Neural cell (in vitro differentiated cells): ENCODE results near the gene CUBN.

ENCODE experiments used
- POLR2AphosphoS5 ChIP-seq: IDR thresholded peaks from 2 replicates; pipeline ENCODE4 v1.6.1; 2012
- RAD21 ChIP-seq: fragments of 450-650 bp; conservative IDR thresholded peaks from 2 replicates; pipeline ENCODE4 v1.6.1; 2014; ENCODE audit warnings: antibody characterized with exemption, mild to moderate bottlenecking, moderate library complexity
- TF ChIP-seq, protein P1 (sequence below): fragments of 450-650 bp; IDR thresholded peaks from 2 replicates; pipeline ENCODE4 v1.5.1; 2014; ENCODE audit warnings: antibody characterized with exemption, mild to moderate bottlenecking, moderate library complexity; ENCODE audit not compliant: poor library complexity, severe bottlenecking

DNA sequence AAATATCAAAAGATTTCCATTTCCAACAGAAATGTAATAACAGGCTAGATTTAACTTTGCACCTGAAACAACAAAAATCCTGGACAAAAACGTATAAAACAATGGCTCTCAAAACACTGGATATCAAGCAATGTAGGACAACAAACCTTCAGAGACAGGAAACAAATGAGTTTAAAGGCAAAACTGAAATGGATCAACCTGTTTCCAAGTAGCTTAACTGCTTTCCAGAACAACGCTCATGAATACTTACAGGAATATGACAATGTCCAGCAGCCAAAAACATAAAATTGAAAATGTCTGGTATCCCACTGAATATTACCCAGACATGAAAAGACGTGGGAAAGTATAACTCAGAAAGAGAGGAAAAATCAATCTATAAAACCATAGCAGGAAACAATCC is 62.8 kb downstream of the CUBN start:
- TF ChIP-seq RAD21 (no peak), POLR2AphosphoS5 (no peak)
- TF ChIP-seq, protein P1, sequence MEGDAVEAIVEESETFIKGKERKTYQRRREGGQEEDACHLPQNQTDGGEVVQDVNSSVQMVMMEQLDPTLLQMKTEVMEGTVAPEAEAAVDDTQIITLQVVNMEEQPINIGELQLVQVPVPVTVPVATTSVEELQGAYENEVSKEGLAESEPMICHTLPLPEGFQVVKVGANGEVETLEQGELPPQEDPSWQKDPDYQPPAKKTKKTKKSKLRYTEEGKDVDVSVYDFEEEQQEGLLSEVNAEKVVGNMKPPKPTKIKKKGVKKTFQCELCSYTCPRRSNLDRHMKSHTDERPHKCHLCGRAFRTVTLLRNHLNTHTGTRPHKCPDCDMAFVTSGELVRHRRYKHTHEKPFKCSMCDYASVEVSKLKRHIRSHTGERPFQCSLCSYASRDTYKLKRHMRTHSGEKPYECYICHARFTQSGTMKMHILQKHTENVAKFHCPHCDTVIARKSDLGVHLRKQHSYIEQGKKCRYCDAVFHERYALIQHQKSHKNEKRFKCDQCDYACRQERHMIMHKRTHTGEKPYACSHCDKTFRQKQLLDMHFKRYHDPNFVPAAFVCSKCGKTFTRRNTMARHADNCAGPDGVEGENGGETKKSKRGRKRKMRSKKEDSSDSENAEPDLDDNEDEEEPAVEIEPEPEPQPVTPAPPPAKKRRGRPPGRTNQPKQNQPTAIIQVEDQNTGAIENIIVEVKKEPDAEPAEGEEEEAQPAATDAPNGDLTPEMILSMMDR = no peak
